Measurements from ENCODE around the gene PKD1L1. TPM values are rescaled to one million over a fixed set of nuclear protein-coding genes. Genes with fewer than 3 reads are reported as not detected.

Gene PKD1L1
- total RNA-seq, 6 experiments from 2014 or later = 0.13 to 1.4 (median 0.51) TPM; not detected in 1

DNA sequence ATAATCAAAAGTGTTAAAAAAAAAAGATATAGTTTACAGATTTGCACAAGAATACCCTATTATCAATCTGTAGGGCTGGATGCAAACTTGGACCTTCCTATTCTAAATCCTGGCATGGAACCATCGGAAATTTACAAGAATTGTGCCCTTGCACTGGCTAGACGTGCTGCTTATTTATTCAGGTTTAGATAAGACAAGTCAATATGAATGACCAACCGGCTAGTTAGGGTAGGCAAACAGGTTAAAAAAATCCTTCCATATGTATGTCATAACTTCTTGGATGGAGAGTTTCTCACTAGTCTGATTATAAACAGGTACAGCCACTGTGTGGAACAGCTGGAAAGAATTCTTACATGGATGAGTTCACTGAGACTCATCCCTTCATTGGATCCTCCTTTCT is 41.4 kb downstream of the PKD1L1 start:
- TF ChIP-seq, protein P1, sequence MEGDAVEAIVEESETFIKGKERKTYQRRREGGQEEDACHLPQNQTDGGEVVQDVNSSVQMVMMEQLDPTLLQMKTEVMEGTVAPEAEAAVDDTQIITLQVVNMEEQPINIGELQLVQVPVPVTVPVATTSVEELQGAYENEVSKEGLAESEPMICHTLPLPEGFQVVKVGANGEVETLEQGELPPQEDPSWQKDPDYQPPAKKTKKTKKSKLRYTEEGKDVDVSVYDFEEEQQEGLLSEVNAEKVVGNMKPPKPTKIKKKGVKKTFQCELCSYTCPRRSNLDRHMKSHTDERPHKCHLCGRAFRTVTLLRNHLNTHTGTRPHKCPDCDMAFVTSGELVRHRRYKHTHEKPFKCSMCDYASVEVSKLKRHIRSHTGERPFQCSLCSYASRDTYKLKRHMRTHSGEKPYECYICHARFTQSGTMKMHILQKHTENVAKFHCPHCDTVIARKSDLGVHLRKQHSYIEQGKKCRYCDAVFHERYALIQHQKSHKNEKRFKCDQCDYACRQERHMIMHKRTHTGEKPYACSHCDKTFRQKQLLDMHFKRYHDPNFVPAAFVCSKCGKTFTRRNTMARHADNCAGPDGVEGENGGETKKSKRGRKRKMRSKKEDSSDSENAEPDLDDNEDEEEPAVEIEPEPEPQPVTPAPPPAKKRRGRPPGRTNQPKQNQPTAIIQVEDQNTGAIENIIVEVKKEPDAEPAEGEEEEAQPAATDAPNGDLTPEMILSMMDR (IDR thresholded peaks at IDR 0.05) = no peak
- no peak for TF ChIP-seq POLR2A (IDR thresholded peaks at IDR 0.05)
- no peaks in the 10 kb centered on the region for H3K27me3 ChIP-seq
- no peaks in the 10 kb centered on the region for H3K36me3 ChIP-seq
- H3K4me1 ChIP-seq = no peaks in the 10 kb centered on the region
- DNase-seq = no peak
- ATAC-seq = peak in 3 of 4 donors; percentile 22 to 60 (median 52)
- intact Hi-C loops (cut with DNase I) = no loop called here
- WGBS (ENCODE audit: insufficient coverage, low coverage, low lambda C conversion rate, missing lambda C conversion rate) = 19% methylated on average over 3 of the region's 3 CpGs
- H3K9me3 ChIP-seq = no peaks in the 10 kb centered on the region
- H3K27ac ChIP-seq = no peak overlapping the region
- no peak overlapping the region for H3K4me3 ChIP-seq

DNA sequence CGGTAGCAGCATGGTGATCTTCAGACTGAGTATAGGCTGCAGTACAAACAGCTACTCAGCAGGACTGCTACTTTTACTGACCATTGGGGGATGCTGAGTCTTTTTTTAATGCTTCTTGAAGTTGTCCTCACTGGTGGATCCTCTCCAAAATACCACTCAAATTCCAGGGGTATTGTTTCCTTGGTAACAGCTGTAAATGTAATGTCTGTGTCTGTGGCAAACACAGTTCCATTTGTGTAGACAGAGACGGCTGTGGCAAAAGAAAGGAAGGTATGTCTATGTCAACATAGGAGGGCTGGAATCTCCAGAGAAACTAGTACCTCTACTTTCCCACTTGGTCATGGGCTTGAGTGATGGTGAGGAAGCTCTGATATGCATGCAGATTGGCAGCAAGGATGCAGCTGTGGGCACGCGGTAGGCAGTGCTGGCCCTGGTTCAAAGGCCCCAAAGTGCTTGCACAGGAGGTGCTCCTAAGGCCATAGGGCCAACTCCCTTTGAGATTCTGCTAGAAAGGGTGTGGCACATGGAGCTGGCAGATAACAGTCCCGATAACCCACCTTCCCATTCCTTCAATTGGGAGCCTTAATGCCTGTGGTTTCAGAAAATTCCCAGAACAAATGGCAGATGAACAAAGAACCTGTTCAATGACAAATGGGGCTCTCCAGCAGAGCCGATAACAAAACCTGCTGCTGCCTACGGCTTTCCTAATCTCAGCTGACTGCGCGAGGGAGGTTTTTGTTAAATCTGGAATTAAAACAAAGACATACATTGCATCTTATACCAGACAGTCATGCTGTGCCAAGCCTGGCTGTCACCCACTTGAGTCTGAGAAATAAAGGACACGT is 43.0 kb downstream of the PKD1L1 start:
- Histone ChIP-seq H3K36me3 (no peaks in the 10 kb centered on the region), H3K27me3 (no peaks in the 10 kb centered on the region), H3K4me3 (no peak overlapping the region), H3K4me1 (no peaks in the 10 kb centered on the region), H3K9me3 (no peaks in the 10 kb centered on the region), H3K27ac (no peak overlapping the region)
- no peak for ATAC-seq
- WGBS (ENCODE audit: insufficient coverage, low coverage, low lambda C conversion rate, missing lambda C conversion rate) = 94% methylated on average over 7 of the region's 10 CpGs
- intact Hi-C loops (cut with DNase I) = no loop called here
- TF ChIP-seq, protein P1 (IDR thresholded peaks at IDR 0.05) = no peak
- no peak for TF ChIP-seq POLR2A (IDR thresholded peaks at IDR 0.05)
- DNase-seq = no peak

GRCh38 chr7:47902013-47902412 is 46.3 kb downstream of the PKD1L1 start:
- no peak for DNase-seq
- Histone ChIP-seq H3K9me3 (no peaks in the 10 kb centered on the region), H3K36me3 (no peaks in the 10 kb centered on the region), H3K4me1 (no peaks in the 10 kb centered on the region), H3K27me3 (no peaks in the 10 kb centered on the region), H3K4me3 (no peak overlapping the region), H3K27ac (no peak overlapping the region)
- ATAC-seq = no peak
- WGBS (ENCODE audit: insufficient coverage, low coverage, low lambda C conversion rate, missing lambda C conversion rate) = 52% methylated on average over 2 of the region's 4 CpGs
- TF ChIP-seq, protein P1 (IDR thresholded peaks at IDR 0.05) = no peak
- no peak for TF ChIP-seq POLR2A (IDR thresholded peaks at IDR 0.05)
- intact Hi-C loops (cut with DNase I) = no loop called here

DNA sequence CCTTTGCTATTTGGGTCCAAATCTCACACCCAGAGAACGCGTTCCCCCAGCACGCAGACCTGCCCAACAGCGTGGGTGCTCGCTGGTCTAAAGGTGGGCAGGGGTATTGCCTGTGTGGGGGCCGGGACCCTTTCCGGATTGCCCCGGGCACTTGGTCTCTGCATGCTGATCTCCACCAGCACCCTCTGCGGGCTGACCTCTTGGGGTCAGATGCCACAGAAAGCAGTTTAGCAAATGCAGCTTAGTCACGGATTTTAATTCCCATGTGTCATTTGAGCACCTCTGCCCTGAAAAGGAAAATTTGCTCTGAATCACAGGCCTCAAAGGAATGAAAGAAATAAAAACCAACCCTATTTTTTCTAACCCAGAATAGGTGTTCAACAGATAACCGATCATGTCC is 46.7 kb downstream of the PKD1L1 start:
- Histone ChIP-seq H3K4me3 (no peak overlapping the region), H3K27ac (no peak overlapping the region), H3K4me1 (no peaks in the 10 kb centered on the region), H3K27me3 (no peaks in the 10 kb centered on the region), H3K36me3 (no peaks in the 10 kb centered on the region), H3K9me3 (no peaks in the 10 kb centered on the region)
- ATAC-seq = no peak
- WGBS (ENCODE audit: insufficient coverage, low coverage, low lambda C conversion rate, missing lambda C conversion rate) = 80% methylated on average over 4 of the region's 11 CpGs
- TF ChIP-seq POLR2A (IDR thresholded peaks at IDR 0.05) = no peak
- TF ChIP-seq, protein P1 (IDR thresholded peaks at IDR 0.05) = no peak
- no peak for DNase-seq
- intact Hi-C loops (cut with DNase I) = no loop called here

All from right lobe of liver (tissue), 6 donors.